Measurements from ENCODE around the gene PTGIS.

PTGIS gene

GRCh38 chr20:49508435-49509199 lies 59.3 kb downstream of the PTGIS start:
- TF ChIP-seq CEBPB (IDR thresholded peaks at IDR 0.05) = peak; percentile 59
- no peak for TF ChIP-seq FOXM1 (IDR thresholded peaks at IDR 0.05; ENCODE audit: borderline replicate concordance, low read depth)
- TF ChIP-seq EGR1 (IDR thresholded peaks at IDR 0.05) = no peak
- peak; percentile 66 for TF ChIP-seq RAD21 (IDR thresholded peaks at IDR 0.05; ENCODE audit: low read depth)

GRCh38 chr20:49507741-49508434 lies 60.0 kb downstream of the PTGIS start:
- no peak for TF ChIP-seq YY1 (IDR thresholded peaks at IDR 0.05; ENCODE audit: low read depth)
- TF ChIP-seq EGR1 (IDR thresholded peaks at IDR 0.05) = no peak
- no peak for TF ChIP-seq REST (IDR thresholded peaks at IDR 0.05; ENCODE audit: low read depth)
- no peak for TF ChIP-seq FOXM1 (IDR thresholded peaks at IDR 0.05; ENCODE audit: borderline replicate concordance, low read depth)
- TF ChIP-seq TCF12 (IDR thresholded peaks at IDR 0.05; ENCODE audit: low read depth) = no peak
- no peak for TF ChIP-seq CEBPB (IDR thresholded peaks at IDR 0.05)
- no peak for TF ChIP-seq USF1 (IDR thresholded peaks at IDR 0.05)
- TF ChIP-seq NFIC (IDR thresholded peaks at IDR 0.05) = no peak

GRCh38 chr20:49505518-49505917 lies 62.4 kb downstream of the PTGIS start:
- TF ChIP-seq REST (IDR thresholded peaks at IDR 0.05; ENCODE audit: low read depth) (no peak), TAF1 (IDR thresholded peaks at IDR 0.05; ENCODE audit: low read depth) (no peak), EGR1 (IDR thresholded peaks at IDR 0.05) (no peak), CREB1 (IDR thresholded peaks at IDR 0.05; ENCODE audit: low read depth) (no peak), TCF12 (IDR thresholded peaks at IDR 0.05; ENCODE audit: low read depth) (no peak), EP300 (IDR thresholded peaks at IDR 0.05; ENCODE audit: borderline replicate concordance) (no peak), TEAD4 (IDR thresholded peaks at IDR 0.05) (no peak), ZBTB7A (IDR thresholded peaks at IDR 0.05; ENCODE audit: low read depth) (no peak), CEBPB (IDR thresholded peaks at IDR 0.05) (no peak), USF1 (IDR thresholded peaks at IDR 0.05) (no peak), MAX (IDR thresholded peaks at IDR 0.05) (no peak), RAD21 (IDR thresholded peaks at IDR 0.05; ENCODE audit: low read depth) (no peak), YY1 (IDR thresholded peaks at IDR 0.05; ENCODE audit: low read depth) (no peak), NFIC (IDR thresholded peaks at IDR 0.05) (no peak), FOXM1 (IDR thresholded peaks at IDR 0.05; ENCODE audit: borderline replicate concordance, low read depth) (no peak)

GRCh38 chr20:49503176-49503575 lies 64.8 kb downstream of the PTGIS start:
- TF ChIP-seq TCF12 (IDR thresholded peaks at IDR 0.05; ENCODE audit: low read depth) (no peak), ZBTB7A (IDR thresholded peaks at IDR 0.05; ENCODE audit: low read depth) (no peak), CREB1 (IDR thresholded peaks at IDR 0.05; ENCODE audit: low read depth) (no peak), RAD21 (IDR thresholded peaks at IDR 0.05; ENCODE audit: low read depth) (no peak), CEBPB (IDR thresholded peaks at IDR 0.05) (no peak), YY1 (IDR thresholded peaks at IDR 0.05; ENCODE audit: low read depth) (no peak), USF1 (IDR thresholded peaks at IDR 0.05) (no peak), FOXM1 (IDR thresholded peaks at IDR 0.05; ENCODE audit: borderline replicate concordance, low read depth) (no peak), NFIC (IDR thresholded peaks at IDR 0.05) (no peak), TEAD4 (IDR thresholded peaks at IDR 0.05) (no peak), EGR1 (IDR thresholded peaks at IDR 0.05) (no peak), MAX (IDR thresholded peaks at IDR 0.05) (no peak), REST (IDR thresholded peaks at IDR 0.05; ENCODE audit: low read depth) (no peak), EP300 (IDR thresholded peaks at IDR 0.05; ENCODE audit: borderline replicate concordance) (no peak), TAF1 (IDR thresholded peaks at IDR 0.05; ENCODE audit: low read depth) (no peak)

Measured in Ishikawa (cell line).